Testis (tissue), 2 donors: Measurements from ENCODE around the gene UBAP1.

Experiments used
- CTCF ChIP-seq, 3 experiments: fragments of 450-650 bp in 2 of 3; fragments of 200-600 bp in 1 of 3; sonication (generic) in 1 of 3; IDR thresholded peaks; one replicate each; pipeline ENCODE4 v1.5.1; 2016 to 2019; ENCODE audit warnings: antibody characterized with exemption in 3 of 3, mild to moderate bottlenecking in 2 of 3, moderate library complexity in 1 of 3
- POLR2A ChIP-seq: fragments of 450-650 bp; IDR thresholded peaks from one replicate; pipeline ENCODE4 v1.6.1; 2017; ENCODE audit warnings: antibody characterized with exemption, mild to moderate bottlenecking, moderate library complexity

GRCh38 chr9:34170237-34170991, 8.4 kb upstream of the UBAP1 start:
- TF ChIP-seq POLR2A = no peak
- TF ChIP-seq CTCF (IDR thresholded peaks at IDR 0.05) = no peak
